Jurkat, Clone E6-1 (cell line): ENCODE measurements around the gene FAM216A. TPM values are rescaled to one million over a fixed set of nuclear protein-coding genes. Genes with fewer than 3 reads are reported as not detected.
"Not testable (repeated sequence)": the region's sequence is repeated elsewhere in the genome, so short reads cannot be mapped to it uniquely, and the experiment has no call there.

Experiments
- DNase-seq: peaks from one replicate; pipeline ENCODE4 v3.0.0-alpha.2; 2011; ENCODE audit warnings: low read depth, low spot score
- H3K4me3 ChIP-seq: 2 replicates; pipeline ENCODE4 v1.5.1; 2011; ENCODE audit warnings: mild to moderate bottlenecking, low read length, control low read depth, moderate library complexity
- polyA plus RNA-seq: library from polyadenylated mRNA; unstranded; fragments of >200 nt; gene quantifications from one replicate; pipeline ENCODE4 v1.2.1, GENCODE V29; 2012; ENCODE audit warnings: missing spikeins; ENCODE audit not compliant: insufficient read length, insufficient read depth

FAM216A gene
- 57.4 TPM for polyA plus RNA-seq

- DNase-seq = peak; percentile 98
- H3K4me3 ChIP-seq = peak within 1 kb of the TSS; percentile 94
These were observed at the start of gene FAM216A, which contains the start of gene GPN3 for GRCh38 chr12:110468214-110469048. Gene FAM216A (plus strand): TSS chr12:110468845. CDS start chr12:110468876, 31 bp downstream. Gene GPN3 (minus strand): TSS chr12:110468257. CDS start chr12:110468203, 54 bp downstream.

- not testable (repeated sequence) for H3K4me3 ChIP-seq, DNase-seq
These were observed 48.0 kb upstream of the FAM216A start for GRCh38 chr12:110420644-110421043.

- DNase-seq = no peak
- no peak overlapping the region for H3K4me3 ChIP-seq
These were observed 47.4 kb upstream of the FAM216A start for GRCh38 chr12:110421159-110421661.

GRCh38 chr12:110421701-110422100 is 46.9 kb upstream of the FAM216A start:
- no peak for DNase-seq
- no peak overlapping the region for H3K4me3 ChIP-seq

- no peak overlapping the region for H3K4me3 ChIP-seq
- DNase-seq = no peak
These were observed 44.4 kb upstream of the FAM216A start for GRCh38 chr12:110424237-110424636.

- no peak for DNase-seq
These were observed 42.2 kb upstream of the FAM216A start for GRCh38 chr12:110426406-110426805.

GRCh38 chr12:110429676-110430075 is 39.0 kb upstream of the FAM216A start:
- H3K4me3 ChIP-seq, DNase-seq: not testable (repeated sequence)

More at GRCh38 chr12:110426406-110426805, 42.2 kb upstream of the FAM216A start:
- no peak overlapping the region for H3K4me3 ChIP-seq

GRCh38 chr12:110431957-110432587 is 36.6 kb upstream of the FAM216A start:
- DNase-seq = no peak
- H3K4me3 ChIP-seq = peak overlapping the region; percentile 45

- H3K4me3 ChIP-seq = no peak overlapping the region
- DNase-seq = no peak
These were observed 32.4 kb upstream of the FAM216A start for GRCh38 chr12:110436231-110436630.

GRCh38 chr12:110444455-110444854 is 24.2 kb upstream of the FAM216A start:
- no peak for DNase-seq
- no peak overlapping the region for H3K4me3 ChIP-seq

- peak within 1 kb of the TSS; percentile 71 for H3K4me3 ChIP-seq
- DNase-seq = peak; percentile 91
These were observed 18.7 kb upstream of the FAM216A start, which contains the start of gene ARPC3 for GRCh38 chr12:110449799-110450497. Gene ARPC3 (minus strand): TSS chr12:110450337. CDS start chr12:110450260, 77 bp downstream.

- no peak for DNase-seq
- H3K4me3 ChIP-seq = no peak overlapping the region
These were observed 17.4 kb upstream of the FAM216A start for GRCh38 chr12:110451263-110451662.

GRCh38 chr12:110453569-110454296 is 14.9 kb upstream of the FAM216A start:
- no peak for DNase-seq
- H3K4me3 ChIP-seq = no peak overlapping the region

- H3K4me3 ChIP-seq = no peak overlapping the region
- DNase-seq = no peak
These were observed 9.9 kb upstream of the FAM216A start for GRCh38 chr12:110458756-110459155.

- DNase-seq = not testable (repeated sequence)
These were observed 7.5 kb upstream of the FAM216A start for GRCh38 chr12:110461189-110461588.

GRCh38 chr12:110465024-110465423 is 3.6 kb upstream of the FAM216A start:
- no peak for DNase-seq
- H3K4me3 ChIP-seq = no peak overlapping the region

More at GRCh38 chr12:110461189-110461588, 7.5 kb upstream of the FAM216A start:
- not testable (repeated sequence) for H3K4me3 ChIP-seq

GRCh38 chr12:110465765-110466164 is 2.9 kb upstream of the FAM216A start:
- H3K4me3 ChIP-seq, DNase-seq: not testable (repeated sequence)

GRCh38 chr12:110466791-110467190 is 1.9 kb upstream of the FAM216A start:
- no peak for DNase-seq
- H3K4me3 ChIP-seq = peak overlapping the region; percentile 94

- no peak for DNase-seq
- H3K4me3 ChIP-seq = peak overlapping the region; percentile 94
These were observed 815 bp upstream of the FAM216A start for GRCh38 chr12:110467847-110468213.
